GM12878 (cell line): ENCODE measurements around the gene RAD51B. TPM values are rescaled to one million over a fixed set of nuclear protein-coding genes. Genes with fewer than 3 reads are reported as not detected.

Experiments
- BRCA1 ChIP-seq: IDR thresholded peaks from 2 replicates; pipeline ENCODE4 v1.6.1; 2011; ENCODE audit warnings: low read depth, low read length, improper control_type of control experiment
- EED ChIP-seq: sonication (generic); IDR thresholded peaks from 2 replicates; pipeline ENCODE4 v1.6.1; 2016; ENCODE audit warnings: antibody characterized with exemption, low read depth
- EGR1 ChIP-seq, 2 experiments: IDR thresholded peaks; 1 replicate in 1 of 2; 2 replicates in 1 of 2; pipeline ENCODE4 v1.6.1; 2011 to 2012; ENCODE audit warnings: low read depth in 2 of 2, low read length in 2 of 2, borderline replicate concordance in 1 of 2, mild to moderate bottlenecking in 1 of 2, moderate library complexity in 1 of 2
- EP300 ChIP-seq, 2 experiments: fragments of 150-350 bp in 1 of 2; IDR thresholded peaks; 2 replicates each; pipeline ENCODE4 v1.6.1; 2011 to 2012; ENCODE audit warnings: low read depth in 2 of 2, low read length in 2 of 2, borderline replicate concordance in 1 of 2, improper control_type of control experiment in 1 of 2, inconsistent platforms in 1 of 2; ENCODE audit not compliant: control insufficient read depth in 1 of 2
- HSF1 ChIP-seq: fragments of 150-350 bp; IDR thresholded peaks from 2 replicates; pipeline ENCODE4 v1.6.1; 2014; ENCODE audit warnings: mild to moderate bottlenecking, low read depth, low read length
- IKZF1 ChIP-seq: fragments of 450-650 bp; conservative IDR thresholded peaks from 2 replicates; pipeline ENCODE4 v1.6.1; 2017; ENCODE audit warnings: antibody characterized with exemption, mild to moderate bottlenecking
- MYC ChIP-seq: IDR thresholded peaks from 2 replicates; pipeline ENCODE4 v1.6.1; 2011; ENCODE audit warnings: mild to moderate bottlenecking, low read length, moderate library complexity, inconsistent platforms; ENCODE audit not compliant: insufficient read depth, insufficient replicate concordance, insufficient read length, severe bottlenecking
- NFIC ChIP-seq: IDR thresholded peaks from 2 replicates; pipeline ENCODE4 v1.6.1; 2012; ENCODE audit warnings: low read depth, mild to moderate bottlenecking, inconsistent platforms, low read length, moderate library complexity
- NKRF ChIP-seq: fragments of 450-650 bp; conservative IDR thresholded peaks from 2 replicates; pipeline ENCODE4 v1.6.1; 2017; ENCODE audit warnings: mild to moderate bottlenecking, moderate library complexity
- NR2C1 ChIP-seq: fragments of 450-650 bp; IDR thresholded peaks from 2 replicates; pipeline ENCODE4 v1.6.1; 2017; ENCODE audit warnings: antibody characterized with exemption, mild to moderate bottlenecking, moderate library complexity
- NR2F1 ChIP-seq: fragments of 450-650 bp; conservative IDR thresholded peaks from 2 replicates; pipeline ENCODE4 v1.6.1; 2017; ENCODE audit warnings: mild to moderate bottlenecking
- PAX8 ChIP-seq: fragments of 450-650 bp; IDR thresholded peaks from 2 replicates; pipeline ENCODE4 v1.6.1; 2017; ENCODE audit warnings: mild to moderate bottlenecking, moderate library complexity
- PML ChIP-seq: IDR thresholded peaks from 2 replicates; pipeline ENCODE4 v1.6.1; 2012; ENCODE audit warnings: low read length, inconsistent platforms
- RUNX3 ChIP-seq: IDR thresholded peaks from 2 replicates; pipeline ENCODE4 v1.6.1; 2012; ENCODE audit warnings: low read length, inconsistent platforms
- STAT3 ChIP-seq: IDR thresholded peaks from 2 replicates; pipeline ENCODE4 v1.6.1; 2011; ENCODE audit warnings: low read depth, low read length, improper control_type of control experiment
- YBX1 ChIP-seq: fragments of 450-650 bp; IDR thresholded peaks from 2 replicates; pipeline ENCODE4 v1.6.1; 2016; ENCODE audit warnings: antibody characterized with exemption
- ZBTB33 ChIP-seq: fragments of 450-650 bp; IDR thresholded peaks from 2 replicates; pipeline ENCODE4 v1.6.1; 2017; ENCODE audit warnings: mild to moderate bottlenecking
- polyA plus RNA-seq, 11 experiments: library from polyadenylated mRNA; depleted of rRNA in 4 of 11; unstranded in 6 of 11; stranded (reverse) in 5 of 11; fragments of >200 nt; fragmentation: Nextera tagmentation in 4 of 11; fragmentation: Illumina TruSeq in 1 of 11; extraction: Ambion mirVana in 4 of 11; extraction: Trizol in 1 of 11; gene quantifications; 1 replicate in 1 of 11; 2 replicates in 10 of 11; pipeline versions ENCODE4 v1.2.1 to v1.2.3, GENCODE V29; 2011 to 2016; ENCODE audit warnings: inconsistent platforms in 2 of 11, missing spikeins in 2 of 11, low read depth in 1 of 11
- total RNA-seq, 4 experiments: library from RNA; depleted of rRNA in 3 of 4; stranded (reverse); fragments of >200 nt in 3 of 4; fragmentation: Illumina TruSeq in 1 of 4; extraction: Trizol in 1 of 4; gene quantifications; 2 replicates each; pipeline versions ENCODE4 v1.2.1 to v1.2.3, GENCODE V29; 2013 to 2021
- TF ChIP-seq, protein P1 (sequence below), 3 experiments: IDR thresholded peaks in 2 of 3; conservative IDR thresholded peaks in 1 of 3; 2 replicates each; pipeline ENCODE4 v1.5.1; 2011; ENCODE audit warnings: low read depth in 3 of 3, low read length in 3 of 3, mild to moderate bottlenecking in 3 of 3, control low read depth in 2 of 3, moderate library complexity in 2 of 3, inconsistent platforms in 1 of 3, mixed read lengths in 1 of 3; ENCODE audit not compliant: control insufficient read depth in 2 of 3, insufficient read depth in 1 of 3; ENCODE audit errors: extremely low read depth in 1 of 3
- TF ChIP-seq, protein P2 (sequence below): IDR thresholded peaks from 2 replicates; pipeline ENCODE4 v1.6.1; 2011; ENCODE audit warnings: low read depth, low read length, improper control_type of control experiment, borderline replicate concordance

RAD51B gene
- total and polyA plus RNA-seq, 10 of the 15 experiments (the other 5 are each of a cell fraction or from before 2014, with no cell fraction given) = 9.8 to 26.8 (median 21.3) TPM

DNA sequence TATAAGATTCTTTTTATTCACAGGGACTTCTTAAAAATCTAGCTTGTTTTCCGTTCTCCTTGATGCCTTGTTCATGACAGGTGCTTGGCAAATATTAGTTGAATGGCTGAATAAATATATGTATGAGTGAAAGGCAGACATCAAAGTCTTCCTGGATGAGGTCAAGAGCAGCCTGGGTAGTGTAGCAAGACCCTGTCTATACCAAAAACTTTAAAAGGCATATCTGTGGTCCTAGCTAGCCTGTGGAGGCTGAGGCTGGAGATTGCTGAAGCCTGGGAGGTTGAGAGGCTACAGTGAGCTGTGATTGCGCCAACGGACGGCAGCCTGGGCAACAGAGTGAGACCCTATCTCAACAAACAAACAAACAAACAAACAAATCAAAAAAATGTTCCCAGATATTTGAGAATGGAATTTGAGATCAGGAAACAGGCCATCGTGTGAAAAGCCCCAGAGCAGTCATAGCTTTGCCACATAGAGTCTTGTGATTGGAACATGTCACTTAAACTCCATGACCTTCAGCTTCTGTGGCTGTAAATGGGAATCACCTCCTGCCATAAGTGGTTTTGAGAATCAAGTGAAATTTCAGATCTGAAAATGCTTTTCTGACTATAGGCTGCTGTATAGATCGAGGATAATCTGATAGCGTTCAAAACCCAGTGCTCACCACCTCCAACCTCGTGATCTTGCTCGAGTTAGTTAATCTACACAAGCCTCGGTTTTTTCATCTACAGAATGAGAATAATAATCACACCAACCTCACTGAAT, 908.9 kb downstream of the RAD51B start (continued):
- TF ChIP-seq BRCA1 (no peak), PAX8 (no peak), NFIC (no peak), PML (no peak), EP300 (IDR thresholded peaks at IDR 0.05; ENCODE audit: borderline replicate concordance in 1 of 2, control insufficient read depth in 1 of 2, low read depth in 2 of 2, low read length in 2 of 2) (no peak), NR2C1 (no peak), NKRF (no peak), HSF1 (no peak), RUNX3 (peak; percentile 26; the same call in 1 of the 2 replicates), NR2F1 (peak; percentile 88), EED (no peak), MYC (no peak), STAT3 (no peak), YBX1 (no peak), ZBTB33 (no peak), IKZF1 (peak; percentile 52), EGR1 (IDR thresholded peaks at IDR 0.05; ENCODE audit: borderline replicate concordance in 1 of 2, low read depth in 2 of 2, low read length in 2 of 2) (no peak)
- TF ChIP-seq, protein P1, sequence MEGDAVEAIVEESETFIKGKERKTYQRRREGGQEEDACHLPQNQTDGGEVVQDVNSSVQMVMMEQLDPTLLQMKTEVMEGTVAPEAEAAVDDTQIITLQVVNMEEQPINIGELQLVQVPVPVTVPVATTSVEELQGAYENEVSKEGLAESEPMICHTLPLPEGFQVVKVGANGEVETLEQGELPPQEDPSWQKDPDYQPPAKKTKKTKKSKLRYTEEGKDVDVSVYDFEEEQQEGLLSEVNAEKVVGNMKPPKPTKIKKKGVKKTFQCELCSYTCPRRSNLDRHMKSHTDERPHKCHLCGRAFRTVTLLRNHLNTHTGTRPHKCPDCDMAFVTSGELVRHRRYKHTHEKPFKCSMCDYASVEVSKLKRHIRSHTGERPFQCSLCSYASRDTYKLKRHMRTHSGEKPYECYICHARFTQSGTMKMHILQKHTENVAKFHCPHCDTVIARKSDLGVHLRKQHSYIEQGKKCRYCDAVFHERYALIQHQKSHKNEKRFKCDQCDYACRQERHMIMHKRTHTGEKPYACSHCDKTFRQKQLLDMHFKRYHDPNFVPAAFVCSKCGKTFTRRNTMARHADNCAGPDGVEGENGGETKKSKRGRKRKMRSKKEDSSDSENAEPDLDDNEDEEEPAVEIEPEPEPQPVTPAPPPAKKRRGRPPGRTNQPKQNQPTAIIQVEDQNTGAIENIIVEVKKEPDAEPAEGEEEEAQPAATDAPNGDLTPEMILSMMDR (IDR thresholded peaks at IDR 0.05 in 2 of 3, conservative IDR thresholded peaks at IDR 0.05 in 1 of 3; ENCODE audit: control insufficient read depth in 2 of 3, extremely low read depth in 1 of 3, insufficient read depth in 1 of 3, low read depth in 3 of 3, low read length in 3 of 3) = no peak
- TF ChIP-seq, protein P2, sequence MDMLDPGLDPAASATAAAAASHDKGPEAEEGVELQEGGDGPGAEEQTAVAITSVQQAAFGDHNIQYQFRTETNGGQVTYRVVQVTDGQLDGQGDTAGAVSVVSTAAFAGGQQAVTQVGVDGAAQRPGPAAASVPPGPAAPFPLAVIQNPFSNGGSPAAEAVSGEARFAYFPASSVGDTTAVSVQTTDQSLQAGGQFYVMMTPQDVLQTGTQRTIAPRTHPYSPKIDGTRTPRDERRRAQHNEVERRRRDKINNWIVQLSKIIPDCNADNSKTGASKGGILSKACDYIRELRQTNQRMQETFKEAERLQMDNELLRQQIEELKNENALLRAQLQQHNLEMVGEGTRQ = no peak
